Body of pancreas (tissue), 4 donors: ENCODE measurements around the gene RAB13.
"Not testable (repeated sequence)": the region's sequence is repeated elsewhere in the genome, so short reads cannot be mapped to it uniquely, and the experiment has no call there.

Source experiments
- POLR2A ChIP-seq, 3 donors: fragments of 450-650 bp; IDR thresholded peaks; one replicate each; pipeline ENCODE4 v1.6.1; 2016; ENCODE audit warnings: antibody characterized with exemption in 3 of 3, mild to moderate bottlenecking in 2 of 3
- TF ChIP-seq, protein P1 (sequence below), 7 experiments: fragments of 450-650 bp in 4 of 7; fragments of 200-600 bp in 3 of 7; sonication (generic) in 3 of 7; IDR thresholded peaks; one replicate each; pipeline ENCODE4 v1.5.1; 2016 to 2019; ENCODE audit warnings: antibody characterized with exemption in 7 of 7

DNA sequence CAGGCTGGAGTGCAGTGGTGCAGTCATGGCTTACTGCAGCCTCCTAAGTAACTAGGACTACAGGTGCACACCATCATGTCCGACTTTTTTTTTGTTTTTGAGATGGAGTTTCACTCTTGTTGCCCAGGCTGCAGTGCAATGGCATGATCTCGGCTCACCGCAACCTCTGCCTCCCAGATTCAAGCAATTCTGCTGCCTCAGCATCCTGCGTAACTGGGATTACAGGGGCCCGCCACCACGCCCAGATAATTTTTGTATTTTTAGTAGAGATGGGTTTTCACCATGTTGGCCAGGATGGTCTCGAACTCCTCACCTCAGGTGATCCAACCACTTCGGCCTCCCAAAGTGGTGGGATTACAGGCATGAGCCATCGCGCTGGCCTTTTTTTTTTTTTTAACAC lies 10.7 kb upstream of the RAB13 start:
- TF ChIP-seq, protein P1, sequence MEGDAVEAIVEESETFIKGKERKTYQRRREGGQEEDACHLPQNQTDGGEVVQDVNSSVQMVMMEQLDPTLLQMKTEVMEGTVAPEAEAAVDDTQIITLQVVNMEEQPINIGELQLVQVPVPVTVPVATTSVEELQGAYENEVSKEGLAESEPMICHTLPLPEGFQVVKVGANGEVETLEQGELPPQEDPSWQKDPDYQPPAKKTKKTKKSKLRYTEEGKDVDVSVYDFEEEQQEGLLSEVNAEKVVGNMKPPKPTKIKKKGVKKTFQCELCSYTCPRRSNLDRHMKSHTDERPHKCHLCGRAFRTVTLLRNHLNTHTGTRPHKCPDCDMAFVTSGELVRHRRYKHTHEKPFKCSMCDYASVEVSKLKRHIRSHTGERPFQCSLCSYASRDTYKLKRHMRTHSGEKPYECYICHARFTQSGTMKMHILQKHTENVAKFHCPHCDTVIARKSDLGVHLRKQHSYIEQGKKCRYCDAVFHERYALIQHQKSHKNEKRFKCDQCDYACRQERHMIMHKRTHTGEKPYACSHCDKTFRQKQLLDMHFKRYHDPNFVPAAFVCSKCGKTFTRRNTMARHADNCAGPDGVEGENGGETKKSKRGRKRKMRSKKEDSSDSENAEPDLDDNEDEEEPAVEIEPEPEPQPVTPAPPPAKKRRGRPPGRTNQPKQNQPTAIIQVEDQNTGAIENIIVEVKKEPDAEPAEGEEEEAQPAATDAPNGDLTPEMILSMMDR (IDR thresholded peaks at IDR 0.05): not testable (repeated sequence)
- TF ChIP-seq POLR2A (IDR thresholded peaks at IDR 0.05): not testable (repeated sequence)
